H1 (cell line): ENCODE results near the gene SLC35G2. TPM values are rescaled to one million over a fixed set of nuclear protein-coding genes. Genes with fewer than 3 reads are reported as not detected.
"Not testable (repeated sequence)": the region's sequence is repeated elsewhere in the genome, so short reads cannot be mapped to it uniquely, and the experiment has no call there.

Experiments
- CTCF ChIA-PET: fragments of 300-600 bp; sonication (Branson Sonifier 250); formaldehyde crosslinking; loops from one replicate; lab custom pipeline; 2021; ENCODE audit not compliant: partially characterized antibody; lab: Charles Lee
- POLR2A ChIA-PET: fragments of 300-600 bp; sonication (Branson Sonifier 250); formaldehyde crosslinking; loops from one replicate; lab custom pipeline; 2021; ENCODE audit warnings: inconsistent platforms; ENCODE audit not compliant: partially characterized antibody; lab: Charles Lee
- DNase-seq, 2 experiments: peaks; one replicate each; pipeline versions ENCODE4 v3.0.0 to v3.0.0-alpha.2; 2010 to 2022; ENCODE audit warnings: low spot score in 2 of 2, low read depth in 1 of 2, mixed read lengths in 1 of 2
- FAIRE-seq: peaks from 2 replicates; lab custom pipeline; 2011; peaks lifted over from hg19 to GRCh38; lab: Jason Lieb, UNC
- H2AFZ ChIP-seq: 2 replicates; pipeline ENCODE4 v1.8.1; 2012; ENCODE audit warnings: low read length, inconsistent platforms
- H2AK5ac ChIP-seq: 2 replicates; pipeline ENCODE4 v1.6.1; 2013; ENCODE audit warnings: low read depth, low read length
- H2BK120ac ChIP-seq: replicated peaks from 2 replicates; pipeline ENCODE3; 2013; ENCODE audit warnings: low read depth, low read length, inconsistent platforms
- H2BK12ac ChIP-seq: 2 replicates; pipeline ENCODE4 v1.6.1; 2013; ENCODE audit warnings: low read depth, low read length
- H2BK15ac ChIP-seq: 2 replicates; pipeline ENCODE4 v1.6.1; 2013; ENCODE audit warnings: low read length
- H2BK20ac ChIP-seq: 2 replicates; pipeline ENCODE4 v1.6.1; 2013; ENCODE audit warnings: low read length
- H2BK5ac ChIP-seq: 2 replicates; pipeline ENCODE4 v1.6.1; 2013; ENCODE audit warnings: low read depth, low read length
- H3K14ac ChIP-seq: 2 replicates; pipeline ENCODE4 v1.6.1; 2013; ENCODE audit warnings: inconsistent platforms; ENCODE audit not compliant: insufficient read length
- H3K18ac ChIP-seq: 2 replicates; pipeline ENCODE4 v1.6.1; 2013; ENCODE audit warnings: low read length; ENCODE audit errors: extremely low read depth
- H3K23ac ChIP-seq: 2 replicates; pipeline ENCODE4 v1.6.1; 2013; ENCODE audit warnings: inconsistent platforms; ENCODE audit not compliant: insufficient read length
- H3K23me2 ChIP-seq: 2 replicates; pipeline ENCODE4 v1.6.1; 2013; ENCODE audit warnings: low read depth, low read length
- H3K27ac ChIP-seq: 2 replicates; pipeline ENCODE4 v1.6.1; 2011; ENCODE audit warnings: low read depth, low read length, inconsistent platforms
- H3K27me3 ChIP-seq, 4 experiments: replicated peaks in 1 of 4; 1 replicate in 1 of 4; 2 replicates in 3 of 4; pipeline versions ENCODE4 v1.6.1 to v1.8.1; 2011 to 2013; ENCODE audit warnings: low read length in 3 of 4, mild to moderate bottlenecking in 3 of 4, inconsistent platforms in 2 of 4, mixed read lengths in 2 of 4, moderate library complexity in 1 of 4; ENCODE audit not compliant: control insufficient read depth in 3 of 4, insufficient read depth in 3 of 4; ENCODE audit errors: extremely low read depth in 1 of 4
- H3K36me3 ChIP-seq, 4 experiments: 2 replicates each; pipeline versions ENCODE4 v1.6.1 to v1.8.1; 2011 to 2013; ENCODE audit warnings: mild to moderate bottlenecking in 4 of 4, low read length in 3 of 4, moderate library complexity in 2 of 4, control low read depth in 1 of 4, inconsistent platforms in 1 of 4; ENCODE audit not compliant: insufficient read depth in 4 of 4, control insufficient read depth in 2 of 4
- H3K4ac ChIP-seq: replicated peaks from 2 replicates; pipeline ENCODE3; 2013; ENCODE audit warnings: low read length, low read depth, mixed read lengths, inconsistent platforms; ENCODE audit not compliant: insufficient read length
- H3K4me1 ChIP-seq, 4 experiments: replicated peaks in 1 of 4; 1 replicate in 1 of 4; 2 replicates in 3 of 4; pipeline versions ENCODE4 v1.6.1 to v1.8.1; 2011 to 2013; ENCODE audit warnings: low read length in 3 of 4, inconsistent platforms in 2 of 4, mixed read lengths in 1 of 4; ENCODE audit not compliant: insufficient read depth in 4 of 4, control insufficient read depth in 3 of 4
- H3K4me2 ChIP-seq, 2 experiments: 2 replicates each; pipeline versions ENCODE4 v1.6.1 to v1.8.1; 2011 to 2013; ENCODE audit warnings: low read depth in 2 of 2, low read length in 2 of 2, control low read depth in 1 of 2, inconsistent platforms in 1 of 2, mild to moderate bottlenecking in 1 of 2; ENCODE audit not compliant: insufficient read depth in 1 of 2
- H3K4me3 ChIP-seq, 4 experiments: fragments of 200-600, 300-600 bp in 1 of 4; sonication (generic), shearing (Covaris generic), sonication (Bioruptor Twin) in 1 of 4; 2 replicates each; pipeline versions ENCODE4 v1.5.1 to v1.8.1; 2011 to 2016; ENCODE audit warnings: low read length in 4 of 4, low read depth in 3 of 4, control low read depth in 2 of 4, inconsistent platforms in 2 of 4, mild to moderate bottlenecking in 2 of 4, mixed read lengths in 1 of 4, moderate library complexity in 1 of 4; ENCODE audit not compliant: insufficient read depth in 2 of 4; ENCODE audit errors: extremely low read depth in 1 of 4
- H3K56ac ChIP-seq: replicated peaks from 2 replicates; pipeline ENCODE3; 2013; ENCODE audit warnings: low read depth, mild to moderate bottlenecking, mixed read lengths, low read length, inconsistent platforms; ENCODE audit not compliant: insufficient read length
- H3K79me1 ChIP-seq: 2 replicates; pipeline ENCODE4 v1.6.1; 2013; ENCODE audit warnings: low read depth, low read length, control low read depth
- H3K79me2 ChIP-seq, 2 experiments: 2 replicates each; pipeline versions ENCODE4 v1.6.1 to v1.8.1; 2012 to 2013; ENCODE audit warnings: low read length in 2 of 2, mild to moderate bottlenecking in 2 of 2, inconsistent platforms in 1 of 2; ENCODE audit not compliant: insufficient read depth in 2 of 2, control insufficient read depth in 1 of 2
- H3K9ac ChIP-seq, 4 experiments: replicated peaks in 1 of 4; 1 replicate in 1 of 4; 2 replicates in 3 of 4; pipeline versions ENCODE4 v1.6.1 to v1.8.1; 2011 to 2013; ENCODE audit warnings: low read depth in 3 of 4, low read length in 3 of 4, control low read depth in 2 of 4, mild to moderate bottlenecking in 2 of 4, moderate library complexity in 2 of 4, inconsistent platforms in 1 of 4; ENCODE audit errors: extremely low read depth in 1 of 4
- H3K9me3 ChIP-seq, 2 experiments: 2 replicates each; pipeline versions ENCODE4 v1.6.1 to v1.8.1; 2012 to 2013; ENCODE audit warnings: mild to moderate bottlenecking in 2 of 2, moderate library complexity in 2 of 2, control low read depth in 1 of 2, inconsistent platforms in 1 of 2, low read depth in 1 of 2, low read length in 1 of 2, mixed read lengths in 1 of 2; ENCODE audit not compliant: insufficient read depth in 2 of 2
- H4K20me1 ChIP-seq, 2 experiments: replicated peaks in 1 of 2; 2 replicates each; pipeline versions ENCODE3 to v1.8.1; 2011 to 2013; ENCODE audit warnings: inconsistent platforms in 2 of 2, low read length in 2 of 2, mild to moderate bottlenecking in 1 of 2; ENCODE audit not compliant: insufficient read depth in 2 of 2, control insufficient read depth in 1 of 2
- H4K5ac ChIP-seq: 2 replicates; pipeline ENCODE4 v1.6.1; 2013; ENCODE audit warnings: low read length, low read depth, mixed read lengths, inconsistent platforms; ENCODE audit not compliant: insufficient read length
- H4K8ac ChIP-seq: 2 replicates; pipeline ENCODE4 v1.8.0; 2013; ENCODE audit warnings: mild to moderate bottlenecking, moderate library complexity, low read length, inconsistent platforms; ENCODE audit not compliant: insufficient read depth; ENCODE audit errors: extremely low read depth
- H4K91ac ChIP-seq: replicated peaks from 2 replicates; pipeline ENCODE3; 2013; ENCODE audit warnings: low read length, mixed read lengths, inconsistent platforms; ENCODE audit not compliant: insufficient read length
- WGBS, 2 experiments: shearing (Covaris generic) in 1 of 2; methylation state at CpG; one replicate each; pipeline versions ENCODE4 v1.1.6 to v1.1.7; 2013 to 2015; ENCODE audit warnings: low lambda C conversion rate in 2 of 2, mixed read lengths in 2 of 2, inconsistent platforms in 1 of 2, low coverage in 1 of 2, missing lambda C conversion rate in 1 of 2; ENCODE audit not compliant: insufficient replicate concordance in 2 of 2, insufficient coverage in 1 of 2, insufficient read length in 1 of 2; ENCODE audit errors: extremely low coverage in 1 of 2, missing lambda C conversion rate in 1 of 2; 5-methylcytosine and 5-hydroxymethylcytosine counted together
- polyA plus RNA-seq, 7 experiments: library from polyadenylated mRNA; depleted of rRNA in 3 of 7; stranded (reverse) in 5 of 7; unstranded in 2 of 7; fragments of >200 nt in 5 of 7; fragments of 200-250 nt in 2 of 7; gene quantifications; 1 replicate in 5 of 7; 2 replicates in 1 of 7; 4 replicates in 1 of 7; pipeline versions ENCODE4 v1.2.1 to v1.2.3, GENCODE V29; 2011 to 2013; ENCODE audit warnings: missing spikeins in 2 of 7, mixed read lengths in 2 of 7
- total RNA-seq: library from RNA; stranded (reverse); fragmentation: NEBNext Ultra II Directional; extraction: Animal tissue kit (Norgen Biotek cat#: 25700); gene quantifications from 2 replicates; pipeline ENCODE4 v1.2.1, GENCODE V29; 2021

SLC35G2 gene
- total and polyA plus RNA-seq, 2 of the 8 experiments (the other 6 are each of a cell fraction or from before 2014, with no cell fraction given) = 5.2 to 6.4 TPM

GRCh38 chr3:136900694-136901093 is 81.8 kb downstream of the SLC35G2 start:
- H2BK120ac ChIP-seq, H3K23ac ChIP-seq, H3K18ac ChIP-seq, DNase-seq, H3K56ac ChIP-seq, H3K4me1 ChIP-seq, H3K4ac ChIP-seq, H2AK5ac ChIP-seq, H4K5ac ChIP-seq, H3K4me2 ChIP-seq, H3K27ac ChIP-seq, H3K9me3 ChIP-seq, H3K79me1 ChIP-seq, CTCF ChIA-PET, H3K36me3 ChIP-seq, POLR2A ChIA-PET, H2BK12ac ChIP-seq, H4K20me1 ChIP-seq, H4K91ac ChIP-seq, FAIRE-seq, H2AFZ ChIP-seq, H3K23me2 ChIP-seq, H2BK5ac ChIP-seq, H2BK15ac ChIP-seq, H2BK20ac ChIP-seq, H3K9ac ChIP-seq, H4K8ac ChIP-seq, H3K27me3 ChIP-seq, H3K4me3 ChIP-seq, H3K14ac ChIP-seq: not testable (repeated sequence)
- H3K79me2 ChIP-seq = peaks cover 0 to 98% of the 10 kb centered on the region in 2 experiments; a peak in 2 of 4 replicates
- 80% methylated on average over 1 of the region's 1 CpG; no CpG with 5 or more reads in 1 of the 2 experiments for WGBS, 2 experiments
